Central memory CD8-positive, alpha-beta T cell (primary cell): Measurements from ENCODE around the gene FGD4.

Experiments used
- ATAC-seq: fragments of 150-1000 bp; cut with Tn5 transposase; replicated peaks from 2 replicates; pipeline ENCODE4 v1.10.0; 2022; ENCODE audit warnings: mild to moderate bottlenecking, moderate FRiP score, moderate number of reproducible peaks; ENCODE audit not compliant: poor library complexity, severe bottlenecking; ENCODE audit errors: extremely low read depth
- DNase-seq, 2 donors: peaks; one replicate each; pipeline ENCODE4 v3.0.0; 2021; ENCODE audit warnings: low spot score in 2 of 2
- H3K27ac Mint-ChIP-seq: one replicate; pipeline ENCODE4 v1.8.0; 2022; ENCODE audit warnings: low read depth, mild to moderate bottlenecking, moderate library complexity, mixed read lengths
- H3K27me3 Mint-ChIP-seq: one replicate; pipeline ENCODE4 v1.8.0; 2022; ENCODE audit warnings: mixed read lengths
- H3K36me3 Mint-ChIP-seq: one replicate; pipeline ENCODE4 v1.8.0; 2022; ENCODE audit warnings: mild to moderate bottlenecking, moderate library complexity, mixed read lengths; ENCODE audit not compliant: insufficient read depth
- H3K4me1 Mint-ChIP-seq: one replicate; pipeline ENCODE4 v1.8.0; 2022; ENCODE audit warnings: mixed read lengths
- H3K4me3 Mint-ChIP-seq: one replicate; pipeline ENCODE4 v1.8.0; 2022; ENCODE audit warnings: mild to moderate bottlenecking, moderate library complexity, mixed read lengths
- H3K9me3 Mint-ChIP-seq: one replicate; pipeline ENCODE4 v1.8.0; 2022; ENCODE audit warnings: mixed read lengths

The FGD4 gene

DNA sequence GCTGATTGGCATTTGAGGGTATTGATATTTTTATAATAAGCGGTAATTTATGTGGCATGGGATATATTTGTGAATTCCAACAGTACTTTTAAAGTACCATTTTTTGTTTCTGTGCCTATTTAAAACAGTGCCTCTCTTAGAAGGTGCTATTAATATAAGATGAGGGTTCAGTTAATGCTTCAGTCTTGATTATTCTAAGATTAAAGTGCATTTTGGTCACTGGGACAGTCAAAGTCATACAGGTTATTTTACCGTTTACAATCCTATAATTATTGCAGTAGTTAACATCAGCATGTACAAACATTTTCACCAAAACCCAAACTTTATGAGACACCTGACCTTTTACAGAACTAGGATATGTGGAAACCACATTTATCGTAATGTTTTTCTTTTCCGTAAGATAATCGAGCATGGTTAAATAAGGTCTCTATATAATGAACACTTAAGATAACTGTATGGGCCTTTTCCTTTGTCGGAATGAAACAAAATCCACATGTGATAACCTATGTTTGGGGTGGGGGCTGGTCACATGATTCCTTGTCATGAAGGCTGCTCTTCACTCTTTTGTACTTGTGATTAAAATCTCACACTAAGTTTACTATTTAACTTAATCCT, 242.0 kb downstream of the FGD4 start:
- Mint-ChIP-seq H3K27ac (no peak overlapping the region), H3K4me3 (no peak overlapping the region), H3K36me3 (peaks cover 2% of the 10 kb centered on the region), H3K27me3 (no peaks in the 10 kb centered on the region), H3K9me3 (no peaks in the 10 kb centered on the region), H3K4me1 (no peaks in the 10 kb centered on the region)
- ATAC-seq, result no peak
- no peak for DNase-seq

DNA sequence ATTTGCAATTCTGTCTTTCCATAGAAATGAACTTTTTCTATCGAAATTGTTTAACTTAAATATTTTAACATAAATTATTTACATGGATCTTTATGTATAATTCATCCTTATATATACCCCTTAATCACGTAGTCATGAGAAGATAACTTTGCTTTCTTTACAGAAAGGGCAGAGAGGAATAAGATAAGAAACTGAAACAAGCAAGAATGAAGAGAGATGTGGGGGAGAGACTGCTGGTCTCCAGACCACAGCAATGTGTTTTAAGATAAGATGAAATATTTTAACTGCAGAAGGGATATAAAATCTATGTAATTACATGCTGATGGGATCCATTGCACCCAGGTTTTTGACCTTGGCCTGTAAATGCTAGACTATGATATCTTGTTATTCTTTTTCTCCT, 245.1 kb downstream of the FGD4 start:
- Mint-ChIP-seq H3K36me3 (no peaks in the 10 kb centered on the region), H3K9me3 (no peaks in the 10 kb centered on the region), H3K4me1 (no peaks in the 10 kb centered on the region), H3K27me3 (peaks cover 17% of the 10 kb centered on the region), H3K27ac (no peak overlapping the region), H3K4me3 (no peak overlapping the region)
- DNase-seq (no peak), ATAC-seq (no peak)

DNA sequence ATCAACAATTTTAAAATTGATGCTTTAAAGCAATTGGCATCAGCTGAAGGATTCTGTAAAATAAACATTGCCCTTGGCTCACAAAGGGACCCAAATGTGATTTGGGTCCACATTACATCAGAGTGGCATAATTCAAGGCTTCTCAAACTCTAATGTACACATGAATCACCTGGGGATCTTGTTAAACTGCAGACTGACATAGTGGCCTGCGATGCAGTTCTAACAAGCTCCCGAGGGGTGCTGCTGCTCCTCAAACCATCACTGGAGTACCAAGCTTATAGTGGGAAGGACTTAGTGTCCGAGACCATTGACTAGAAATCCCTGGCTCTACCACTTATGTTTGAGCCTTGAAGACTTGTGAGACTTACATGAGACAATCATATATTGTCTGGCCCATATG, 247.9 kb downstream of the FGD4 start:
- Mint-ChIP-seq H3K36me3 (no peaks in the 10 kb centered on the region), H3K9me3 (no peaks in the 10 kb centered on the region), H3K27ac (no peak overlapping the region), H3K27me3 (peaks cover 27% of the 10 kb centered on the region), H3K4me1 (no peaks in the 10 kb centered on the region), H3K4me3 (no peak overlapping the region)
- DNase-seq (no peak), ATAC-seq (no peak)

DNA sequence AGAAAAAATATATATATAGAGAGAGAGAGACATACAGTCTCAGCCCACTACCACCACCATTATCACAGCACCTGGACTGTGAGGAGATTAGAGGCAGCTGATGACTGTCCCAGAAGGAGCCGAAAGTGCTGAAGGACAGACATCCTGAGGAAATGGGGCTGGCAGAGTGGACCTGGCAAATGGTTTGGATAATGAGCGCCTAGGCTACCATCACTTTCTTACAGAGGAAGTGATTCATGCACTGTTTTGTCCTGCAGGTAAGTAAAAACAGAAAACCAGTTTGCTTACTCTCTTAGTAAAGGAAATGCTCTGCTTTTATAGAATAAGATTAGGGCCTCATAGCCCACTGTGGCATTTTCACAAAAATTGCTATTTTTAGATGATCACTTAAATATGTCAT, 251.2 kb downstream of the FGD4 start:
- no peak overlapping the region for H3K4me3 Mint-ChIP-seq
- H3K4me1 Mint-ChIP-seq, result no peaks in the 10 kb centered on the region
- no peak overlapping the region for H3K27ac Mint-ChIP-seq
- no peaks in the 10 kb centered on the region for H3K36me3 Mint-ChIP-seq
- DNase-seq (no peak), ATAC-seq (no peak)
- no peaks in the 10 kb centered on the region for H3K9me3 Mint-ChIP-seq
- H3K27me3 Mint-ChIP-seq, result peaks cover 27% of the 10 kb centered on the region

DNA sequence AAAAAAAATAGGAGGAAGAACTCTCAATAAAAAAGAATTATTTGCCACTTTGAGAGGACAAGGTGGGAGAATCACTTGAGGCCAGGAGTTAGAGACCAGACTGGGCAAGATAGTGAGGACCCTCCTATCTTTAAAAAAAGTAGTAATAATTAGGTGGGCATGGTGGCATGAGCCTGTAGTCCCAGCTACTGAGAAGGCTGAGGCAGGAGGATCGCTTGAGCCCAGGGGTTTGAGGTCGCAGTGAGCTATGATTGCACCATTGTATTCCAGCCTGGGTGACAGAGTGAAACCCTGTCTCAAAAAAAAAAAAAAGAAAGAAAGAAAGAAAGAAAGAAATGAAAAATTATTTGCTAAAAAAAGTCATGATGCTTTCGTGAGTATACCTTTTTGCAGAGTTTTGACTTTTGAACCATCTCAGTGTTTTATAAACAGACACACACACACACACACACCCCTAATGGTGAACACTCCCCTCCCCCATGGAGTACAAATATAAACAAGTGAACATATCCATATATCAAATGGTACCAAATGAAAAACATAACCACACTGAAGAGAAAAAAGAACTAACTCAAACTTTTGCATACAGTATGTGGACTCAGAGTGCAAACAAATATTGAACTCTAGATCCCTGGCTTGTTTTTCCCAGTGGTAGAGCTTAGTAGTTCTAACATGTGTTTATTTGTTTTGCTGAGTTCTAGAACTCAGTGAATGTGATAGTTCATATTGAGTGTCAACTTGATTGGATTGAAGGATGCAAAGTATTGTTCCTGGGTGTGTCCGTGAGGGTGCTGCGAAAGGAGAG, 252.0 kb downstream of the FGD4 start:
- H3K4me1 Mint-ChIP-seq, result no peaks in the 10 kb centered on the region
- no peak overlapping the region for H3K27ac Mint-ChIP-seq
- no peaks in the 10 kb centered on the region for H3K9me3 Mint-ChIP-seq
- DNase-seq (no peak), ATAC-seq (no peak)
- H3K36me3 Mint-ChIP-seq, result no peaks in the 10 kb centered on the region
- H3K27me3 Mint-ChIP-seq, result peaks cover 27% of the 10 kb centered on the region
- H3K4me3 Mint-ChIP-seq, result no peak overlapping the region

DNA sequence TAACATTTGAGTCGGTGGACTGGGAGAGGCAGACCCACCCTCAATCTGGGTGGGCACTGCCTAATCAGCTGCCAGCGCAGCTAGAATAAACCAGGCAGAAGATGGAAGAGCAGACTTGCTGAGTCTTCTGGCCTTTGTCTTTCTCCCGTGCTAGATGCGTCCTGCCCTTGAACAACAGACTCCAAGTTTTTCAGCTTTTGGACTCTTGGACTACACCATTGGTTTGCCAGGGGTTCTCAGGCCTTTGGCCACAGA, 252.5 kb downstream of the FGD4 start:
- no peak overlapping the region for H3K27ac Mint-ChIP-seq
- H3K4me1 Mint-ChIP-seq, result no peaks in the 10 kb centered on the region
- H3K27me3 Mint-ChIP-seq, result peaks cover 27% of the 10 kb centered on the region
- H3K36me3 Mint-ChIP-seq, result no peaks in the 10 kb centered on the region
- no peak overlapping the region for H3K4me3 Mint-ChIP-seq
- DNase-seq, result no peak
- ATAC-seq, result no peak
- H3K9me3 Mint-ChIP-seq, result no peaks in the 10 kb centered on the region

DNA sequence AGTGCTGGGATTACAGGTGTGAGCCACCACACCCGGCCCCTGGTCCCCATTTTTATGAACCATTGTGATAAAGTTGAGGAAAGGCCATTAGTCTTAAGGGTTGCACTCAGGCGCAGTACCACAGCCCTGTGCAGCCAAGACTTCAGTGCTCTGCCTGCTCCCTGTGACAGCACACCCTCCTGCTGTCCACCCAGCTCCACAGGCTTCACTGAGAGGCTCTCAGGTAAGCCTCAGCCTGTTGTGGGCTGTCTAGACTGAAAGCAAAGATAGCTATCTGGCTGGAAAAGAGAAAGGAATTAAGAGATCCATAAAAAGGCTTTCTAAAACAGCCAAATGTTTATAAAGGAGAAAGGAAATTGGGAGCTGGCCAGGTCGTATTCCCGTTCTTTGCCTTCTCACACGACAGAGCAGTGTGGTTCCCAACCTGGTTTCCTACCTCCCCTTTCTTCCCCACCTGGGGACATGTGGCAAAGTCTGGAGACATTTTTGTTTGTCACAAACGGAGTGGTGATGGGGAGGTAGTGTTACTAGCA, 260.6 kb downstream of the FGD4 start:
- Mint-ChIP-seq H3K4me1 (no peaks in the 10 kb centered on the region), H3K36me3 (no peaks in the 10 kb centered on the region), H3K27me3 (no peaks in the 10 kb centered on the region), H3K27ac (no peak overlapping the region), H3K9me3 (no peaks in the 10 kb centered on the region), H3K4me3 (no peak overlapping the region)
- no peak for DNase-seq
- no peak for ATAC-seq

DNA sequence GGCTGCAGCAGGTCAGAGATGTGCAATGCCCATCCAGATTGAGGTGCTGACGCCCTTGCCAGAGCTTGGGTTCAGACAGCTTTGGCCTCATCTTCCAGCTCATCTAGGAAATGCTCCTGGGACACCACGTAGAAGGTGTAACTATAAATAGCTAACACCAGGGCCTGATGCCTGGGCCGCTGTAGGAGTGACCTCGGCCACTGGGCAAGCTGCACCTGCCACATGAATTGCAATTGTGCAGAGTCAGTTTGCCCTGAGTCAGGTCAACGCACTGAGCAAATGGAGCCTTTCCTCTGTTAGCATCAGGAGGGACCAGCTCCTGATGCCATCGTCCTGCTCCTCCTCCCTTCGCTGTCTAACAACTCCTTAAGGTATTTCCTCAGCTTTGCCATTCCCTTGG, 262.3 kb downstream of the FGD4 start:
- Mint-ChIP-seq H3K9me3 (no peaks in the 10 kb centered on the region), H3K4me1 (no peaks in the 10 kb centered on the region), H3K27me3 (no peaks in the 10 kb centered on the region), H3K4me3 (no peak overlapping the region), H3K27ac (no peak overlapping the region), H3K36me3 (no peaks in the 10 kb centered on the region)
- ATAC-seq (no peak), DNase-seq (no peak)

DNA sequence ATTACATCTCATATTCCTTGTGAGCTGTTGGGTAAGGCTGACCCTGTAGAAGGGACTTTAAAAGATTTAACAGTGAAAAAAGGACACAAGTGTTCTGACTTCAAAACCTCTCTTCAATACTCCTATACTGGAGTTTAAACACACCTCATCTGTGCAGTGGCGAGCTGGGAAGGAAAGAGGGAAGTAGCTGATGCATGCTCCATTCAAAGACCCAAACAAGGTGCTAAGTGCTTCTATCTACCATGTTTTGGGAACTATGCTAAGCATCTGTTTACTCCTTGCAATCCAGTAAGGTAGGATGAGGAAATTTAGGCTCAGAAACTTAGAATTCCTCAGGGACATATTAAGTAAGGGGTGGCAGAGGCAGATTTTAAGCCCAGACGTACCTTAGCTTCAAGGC, 263.3 kb downstream of the FGD4 start:
- ATAC-seq (no peak), DNase-seq (no peak)
- H3K4me1 Mint-ChIP-seq, result no peaks in the 10 kb centered on the region
- no peak overlapping the region for H3K27ac Mint-ChIP-seq
- H3K36me3 Mint-ChIP-seq, result no peaks in the 10 kb centered on the region
- no peak overlapping the region for H3K4me3 Mint-ChIP-seq
- no peaks in the 10 kb centered on the region for H3K27me3 Mint-ChIP-seq
- H3K9me3 Mint-ChIP-seq, result no peaks in the 10 kb centered on the region

DNA sequence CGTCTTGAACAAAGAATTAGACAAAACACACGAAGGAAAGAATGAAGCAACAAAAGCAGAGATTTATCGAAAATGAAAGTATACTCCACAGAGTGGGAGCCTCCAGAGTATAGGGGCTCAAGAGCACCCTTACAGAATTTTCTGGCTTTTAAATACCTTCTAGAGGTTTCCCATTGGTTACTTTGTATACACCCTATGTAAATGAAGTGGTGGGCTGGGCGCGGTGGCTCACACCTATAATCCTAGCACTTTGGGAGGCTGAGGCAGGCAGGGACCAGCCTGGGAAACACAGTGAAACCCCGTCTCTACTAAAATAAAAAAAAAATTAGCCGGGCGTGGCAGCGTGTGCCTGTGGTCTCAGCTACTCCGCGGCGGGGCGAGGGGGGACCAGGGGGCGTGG, 266.7 kb downstream of the FGD4 start:
- Mint-ChIP-seq H3K9me3 (no peaks in the 10 kb centered on the region), H3K36me3 (no peaks in the 10 kb centered on the region), H3K27me3 (no peaks in the 10 kb centered on the region), H3K27ac (no peak overlapping the region), H3K4me3 (no peak overlapping the region), H3K4me1 (no peaks in the 10 kb centered on the region)
- ATAC-seq (no peak), DNase-seq (no peak)

DNA sequence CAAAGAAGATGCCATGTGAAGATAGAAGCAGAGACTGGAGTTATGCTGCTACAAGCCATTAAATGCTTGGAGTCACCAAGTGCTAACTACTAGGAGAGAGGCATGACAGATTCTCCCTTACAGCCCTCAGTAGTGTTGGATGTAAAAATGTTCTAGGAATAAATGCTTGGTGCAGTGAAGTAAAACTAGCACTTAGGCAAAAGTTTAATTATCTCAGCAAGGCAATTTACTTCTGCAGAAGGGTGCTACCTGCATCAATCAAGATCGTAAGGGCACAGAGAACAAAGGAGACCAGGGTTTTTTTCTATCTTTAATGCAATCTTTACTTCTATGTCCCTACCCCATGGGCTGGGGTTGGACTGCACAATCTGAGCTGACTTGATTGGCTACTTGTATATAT, 270.2 kb downstream of the FGD4 start:
- Mint-ChIP-seq H3K9me3 (no peaks in the 10 kb centered on the region), H3K27me3 (no peaks in the 10 kb centered on the region), H3K4me1 (no peaks in the 10 kb centered on the region), H3K36me3 (peaks cover 2% of the 10 kb centered on the region), H3K27ac (no peak overlapping the region), H3K4me3 (no peak overlapping the region)
- DNase-seq (no peak), ATAC-seq (no peak)

DNA sequence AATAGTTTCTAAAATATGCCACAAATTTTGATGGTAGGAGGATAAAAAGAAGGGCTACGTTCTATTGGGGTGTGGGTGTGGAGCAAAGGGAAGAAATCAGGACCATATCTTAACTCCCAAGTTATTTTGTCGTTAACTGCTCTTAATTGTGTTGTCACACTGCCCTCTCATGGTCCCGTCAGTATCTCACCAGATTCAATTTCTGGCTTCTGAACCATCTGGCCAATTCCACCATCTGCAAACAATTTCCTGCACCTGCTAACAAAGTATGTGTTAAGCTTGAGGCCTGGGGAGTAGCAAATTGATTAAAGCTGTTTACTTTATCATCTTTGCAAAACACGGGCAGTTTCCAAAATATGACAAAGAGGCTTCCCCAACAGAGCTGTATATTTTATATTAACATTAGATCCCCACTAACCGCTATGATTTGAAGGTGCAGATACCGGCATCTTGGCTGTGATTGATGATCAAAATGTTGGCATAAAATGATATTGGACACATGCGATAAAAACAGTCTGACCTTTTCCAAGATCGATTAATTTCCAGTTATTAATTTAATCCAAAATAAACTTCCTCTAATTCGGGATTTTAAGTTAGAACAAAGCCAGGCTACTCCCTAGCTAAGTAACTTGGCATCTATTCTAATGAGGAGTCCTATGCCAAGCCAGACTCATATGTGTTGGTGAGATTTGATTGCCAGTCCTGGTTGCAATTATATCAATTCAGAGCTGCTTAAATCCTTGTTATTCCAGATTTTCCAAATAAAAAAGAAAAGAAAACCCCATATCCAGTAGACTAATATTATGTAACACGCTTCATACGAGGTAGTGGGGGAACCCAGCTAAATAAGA, 272.8 kb downstream of the FGD4 start:
- DNase-seq (no peak), ATAC-seq (no peak)
- Mint-ChIP-seq H3K4me3 (no peak overlapping the region), H3K27ac (no peak overlapping the region), H3K9me3 (no peaks in the 10 kb centered on the region), H3K27me3 (no peaks in the 10 kb centered on the region), H3K4me1 (no peaks in the 10 kb centered on the region), H3K36me3 (peaks cover 2% of the 10 kb centered on the region)
